ENCODE data around the gene NFYB.

Gene NFYB

GRCh38 chr12:104091136-104091535 lies 46.9 kb downstream of the NFYB start:
- Histone ChIP-seq H3K9ac (ENCODE audit: low read length in 2 of 2) (no peak overlapping the region), H3K27me3 (ENCODE audit: control insufficient read depth in 1 of 2, insufficient read depth in 2 of 2, low read length in 2 of 2) (no peaks in the 10 kb centered on the region), H3K36me3 (ENCODE audit: control insufficient read depth in 2 of 2, insufficient read depth in 2 of 2, low read length in 2 of 2) (peaks cover 39 to 45% of the 10 kb centered on the region in 2 donors), H3K27ac (ENCODE audit: low read length) (no peak overlapping the region), H3K4me3 (ENCODE audit: low read length in 2 of 2) (no peak overlapping the region), H3K4me1 (ENCODE audit: control insufficient read depth, insufficient read depth, low read length) (no peaks in the 10 kb centered on the region), H3K9me3 (ENCODE audit: control insufficient read depth in 2 of 2, low read length in 2 of 2) (no peaks in the 10 kb centered on the region)

DNA sequence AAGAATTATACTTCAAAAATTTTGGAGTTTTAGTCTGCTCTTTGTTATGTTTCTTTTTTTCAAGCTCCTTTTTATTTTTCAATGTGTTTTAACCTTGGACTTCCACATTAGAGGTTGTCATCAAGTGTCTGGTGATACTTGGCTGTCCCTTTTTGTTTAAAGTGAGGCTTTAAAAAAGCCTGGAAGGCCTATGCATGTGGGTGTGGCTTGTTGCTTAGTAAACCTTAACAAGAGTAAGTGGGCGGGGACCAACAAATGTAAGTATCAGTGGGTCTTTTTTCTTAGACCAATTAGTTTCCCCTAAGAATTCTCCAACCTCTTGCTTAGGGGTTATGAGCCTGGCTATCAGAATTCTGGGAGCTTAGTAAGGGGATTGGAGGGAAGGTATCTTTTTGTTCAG lies 47.3 kb downstream of the NFYB start:
- no peaks in the 10 kb centered on the region for H3K9me3 ChIP-seq (ENCODE audit: control insufficient read depth in 2 of 2, low read length in 2 of 2)
- peaks cover 41 to 45% of the 10 kb centered on the region in 2 donors for H3K36me3 ChIP-seq (ENCODE audit: control insufficient read depth in 2 of 2, insufficient read depth in 2 of 2, low read length in 2 of 2)
- no peaks in the 10 kb centered on the region for H3K27me3 ChIP-seq (ENCODE audit: control insufficient read depth in 1 of 2, insufficient read depth in 2 of 2, low read length in 2 of 2)
- H3K4me3 ChIP-seq (ENCODE audit: low read length in 2 of 2) = no peak overlapping the region
- H3K4me1 ChIP-seq (ENCODE audit: control insufficient read depth, insufficient read depth, low read length) = no peaks in the 10 kb centered on the region
- no peak overlapping the region for H3K9ac ChIP-seq (ENCODE audit: low read length in 2 of 2)
- no peak overlapping the region for H3K27ac ChIP-seq (ENCODE audit: low read length)

- H3K27me3 ChIP-seq (ENCODE audit: control insufficient read depth in 1 of 2, insufficient read depth in 2 of 2, low read length in 2 of 2) = no peaks in the 10 kb centered on the region
- H3K9me3 ChIP-seq (ENCODE audit: control insufficient read depth in 2 of 2, low read length in 2 of 2) = no peaks in the 10 kb centered on the region
- H3K36me3 ChIP-seq (ENCODE audit: control insufficient read depth in 2 of 2, insufficient read depth in 2 of 2, low read length in 2 of 2) = peaks cover 30 to 35% of the 10 kb centered on the region in 2 donors
- H3K4me3 ChIP-seq (ENCODE audit: low read length in 2 of 2) = no peak overlapping the region
- no peak overlapping the region for H3K27ac ChIP-seq (ENCODE audit: low read length)
- no peak overlapping the region for H3K9ac ChIP-seq (ENCODE audit: low read length in 2 of 2)
- H3K4me1 ChIP-seq (ENCODE audit: control insufficient read depth, insufficient read depth, low read length) = no peaks in the 10 kb centered on the region
Observed at GRCh38 chr12:104083769-104084475, 54.1 kb downstream of the NFYB start.

DNA sequence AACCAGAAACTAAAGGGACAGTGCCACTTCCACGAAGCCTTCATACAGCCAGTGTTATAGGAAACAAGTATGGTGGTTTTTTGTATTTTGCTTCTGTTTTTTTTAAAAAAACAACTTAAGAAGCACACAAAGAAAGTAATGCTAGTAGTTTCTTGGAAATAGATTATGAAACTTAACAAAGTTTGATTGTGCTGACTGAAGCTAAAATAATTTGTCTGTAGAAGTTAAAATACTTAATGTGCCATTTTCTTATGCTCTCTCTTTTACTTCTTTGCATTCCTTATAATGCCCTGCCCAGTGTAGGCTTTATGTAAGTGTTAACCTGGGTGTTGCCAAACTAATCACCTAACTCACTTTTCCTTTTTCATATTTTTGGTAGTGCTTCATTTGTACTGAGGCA lies 57.2 kb downstream of the NFYB start:
- Histone ChIP-seq H3K27ac (ENCODE audit: low read length) (no peak overlapping the region), H3K9ac (ENCODE audit: low read length in 2 of 2) (no peak overlapping the region), H3K4me1 (ENCODE audit: control insufficient read depth, insufficient read depth, low read length) (no peaks in the 10 kb centered on the region), H3K4me3 (ENCODE audit: low read length in 2 of 2) (no peak overlapping the region), H3K36me3 (ENCODE audit: control insufficient read depth in 2 of 2, insufficient read depth in 2 of 2, low read length in 2 of 2) (peaks cover 26 to 33% of the 10 kb centered on the region in 2 donors), H3K9me3 (ENCODE audit: control insufficient read depth in 2 of 2, low read length in 2 of 2) (no peaks in the 10 kb centered on the region), H3K27me3 (ENCODE audit: control insufficient read depth in 1 of 2, insufficient read depth in 2 of 2, low read length in 2 of 2) (no peaks in the 10 kb centered on the region)

DNA sequence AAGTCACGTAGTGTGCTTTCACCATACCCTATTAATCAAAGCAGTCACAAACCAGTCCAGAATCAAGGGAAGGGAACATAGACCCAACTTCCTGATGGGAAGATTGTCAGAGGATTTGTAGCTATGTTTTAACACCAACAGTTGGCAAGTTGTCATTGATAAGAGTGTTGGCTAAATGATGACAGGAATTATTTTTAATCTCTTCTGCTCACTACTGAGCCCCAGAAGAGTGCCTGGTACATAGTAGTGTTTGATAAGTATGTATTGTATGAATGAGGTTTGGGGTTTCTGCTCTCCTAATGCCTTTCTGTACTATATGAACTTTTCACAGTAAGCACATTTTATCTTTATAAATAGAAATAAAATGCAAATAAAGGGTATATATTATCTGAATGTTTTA lies 59.0 kb downstream of the NFYB start:
- Histone ChIP-seq H3K27ac (ENCODE audit: low read length) (no peak overlapping the region), H3K27me3 (ENCODE audit: control insufficient read depth in 1 of 2, insufficient read depth in 2 of 2, low read length in 2 of 2) (no peaks in the 10 kb centered on the region), H3K4me1 (ENCODE audit: control insufficient read depth, insufficient read depth, low read length) (no peaks in the 10 kb centered on the region), H3K4me3 (ENCODE audit: low read length in 2 of 2) (no peak overlapping the region), H3K9me3 (ENCODE audit: control insufficient read depth in 2 of 2, low read length in 2 of 2) (no peaks in the 10 kb centered on the region), H3K36me3 (ENCODE audit: control insufficient read depth in 2 of 2, insufficient read depth in 2 of 2, low read length in 2 of 2) (peaks cover 23 to 24% of the 10 kb centered on the region in 2 donors), H3K9ac (ENCODE audit: low read length in 2 of 2) (no peak overlapping the region)

- Histone ChIP-seq H3K36me3 (ENCODE audit: control insufficient read depth in 2 of 2, insufficient read depth in 2 of 2, low read length in 2 of 2) (peaks cover 7 to 10% of the 10 kb centered on the region in 2 donors), H3K9me3 (ENCODE audit: control insufficient read depth in 2 of 2, low read length in 2 of 2) (no peaks in the 10 kb centered on the region), H3K27ac (ENCODE audit: low read length) (no peak overlapping the region), H3K4me1 (ENCODE audit: control insufficient read depth, insufficient read depth, low read length) (no peaks in the 10 kb centered on the region), H3K9ac (ENCODE audit: low read length in 2 of 2) (no peak overlapping the region), H3K27me3 (ENCODE audit: control insufficient read depth in 1 of 2, insufficient read depth in 2 of 2, low read length in 2 of 2) (no peaks in the 10 kb centered on the region), H3K4me3 (ENCODE audit: low read length in 2 of 2) (no peak overlapping the region)
Observed at GRCh38 chr12:104073699-104074098, 64.3 kb downstream of the NFYB start.

DNA sequence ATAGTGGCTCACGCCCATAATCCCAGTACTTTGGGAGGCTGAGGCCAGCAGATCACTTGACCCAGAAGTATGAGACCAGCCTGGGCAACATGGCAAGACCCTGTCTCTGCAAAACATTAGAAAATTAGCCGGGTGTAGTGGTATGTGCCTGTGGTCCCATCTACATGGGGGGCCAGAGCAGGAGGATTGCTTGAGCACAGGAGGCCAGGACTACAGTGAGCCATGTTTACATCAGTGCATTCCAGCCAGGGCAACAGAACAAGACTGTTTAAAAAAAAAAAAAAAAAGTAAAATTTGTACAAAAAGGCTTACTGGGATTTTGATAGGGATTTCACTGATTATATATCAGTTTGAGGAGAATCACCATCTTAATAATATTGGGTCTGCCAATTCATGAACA lies 65.9 kb downstream of the NFYB start:
- Histone ChIP-seq H3K36me3 (ENCODE audit: control insufficient read depth in 2 of 2, insufficient read depth in 2 of 2, low read length in 2 of 2) (peaks cover 6 to 10% of the 10 kb centered on the region in 2 donors), H3K9me3 (ENCODE audit: control insufficient read depth in 2 of 2, low read length in 2 of 2) (no peaks in the 10 kb centered on the region), H3K4me3 (ENCODE audit: low read length in 2 of 2) (no peak overlapping the region), H3K9ac (ENCODE audit: low read length in 2 of 2) (no peak overlapping the region), H3K27me3 (ENCODE audit: control insufficient read depth in 1 of 2, insufficient read depth in 2 of 2, low read length in 2 of 2) (no peaks in the 10 kb centered on the region), H3K27ac (ENCODE audit: low read length) (no peak overlapping the region), H3K4me1 (ENCODE audit: control insufficient read depth, insufficient read depth, low read length) (no peaks in the 10 kb centered on the region)
